ENCODE measurements around the gene GCC2.
"Not testable (repeated sequence)": the region's sequence is repeated elsewhere in the genome, so short reads cannot be mapped to it uniquely, and the experiment has no call there.

The GCC2 gene

DNA sequence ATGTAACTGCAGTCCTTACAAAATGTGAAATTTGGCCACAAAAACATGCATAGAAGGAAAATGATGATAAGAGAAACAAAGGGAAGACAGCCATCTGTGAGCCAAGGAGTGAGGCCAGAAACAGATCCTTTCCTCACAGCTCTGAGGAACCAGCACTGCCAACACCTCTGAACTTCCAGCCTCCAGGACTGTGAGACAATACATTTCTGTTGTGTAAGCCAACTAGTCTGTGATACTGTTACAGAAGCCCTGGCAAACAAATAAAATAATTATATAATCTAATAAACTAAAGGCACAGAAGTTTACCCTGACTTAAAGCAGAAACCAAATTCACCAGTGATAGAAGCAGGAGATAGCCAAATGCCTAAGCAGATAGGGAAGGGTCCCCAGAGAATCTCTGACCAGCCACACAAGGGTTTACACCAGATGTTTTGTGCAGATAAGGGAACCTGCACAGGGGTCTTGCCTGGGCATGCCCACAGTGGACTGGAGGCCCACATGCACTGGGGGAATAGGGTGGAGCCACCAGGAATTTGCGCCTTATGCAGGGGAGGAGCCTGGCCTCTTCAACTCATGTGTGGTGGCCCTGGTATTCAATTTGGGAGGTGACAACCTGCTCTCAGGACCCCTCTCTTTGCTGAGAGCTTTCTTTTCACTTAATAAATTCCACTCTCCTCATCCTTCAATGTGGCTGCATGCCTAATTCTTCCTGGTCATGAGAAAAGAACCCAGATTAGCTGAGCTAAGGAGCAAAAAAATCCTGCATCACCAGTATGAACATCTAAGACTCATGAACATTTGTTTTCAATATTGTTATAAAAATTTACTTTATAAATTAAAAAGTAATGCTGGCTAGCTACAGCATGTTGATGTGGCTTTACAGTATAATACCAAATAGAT is 3.8 kb upstream of the GCC2 start:
- DNase-seq (ENCODE audit: low read depth in 2 of 2) = no peak

DNA sequence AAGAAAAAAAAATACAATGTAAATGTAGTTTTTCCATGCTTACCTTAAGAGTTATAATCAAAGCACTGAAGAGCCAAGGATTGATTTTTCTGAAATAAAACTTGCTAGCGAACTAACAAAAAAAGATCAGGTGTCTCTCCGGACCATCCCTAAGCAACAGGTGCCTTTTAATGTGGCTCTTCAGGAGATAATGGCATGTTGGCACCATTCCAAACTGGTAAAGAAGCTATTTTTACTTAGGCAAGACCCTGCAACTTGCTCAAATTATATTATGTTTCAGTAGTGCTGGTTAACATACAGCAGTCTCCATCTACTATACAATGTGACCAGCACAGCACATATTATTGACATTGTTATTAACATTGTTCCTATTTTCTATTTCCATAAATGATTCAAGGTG is 2.3 kb upstream of the GCC2 start:
- DNase-seq (ENCODE audit: low read depth in 2 of 2) = no peak

- no peak for DNase-seq (ENCODE audit: low read depth in 2 of 2)
These were observed 894 bp upstream of the GCC2 start for GRCh38 chr2:108447947-108448677.

- DNase-seq (ENCODE audit: low read depth in 2 of 2) = no peak
These were observed 564 bp downstream of the GCC2 start for GRCh38 chr2:108449410-108450130.

- DNase-seq (ENCODE audit: low read depth in 2 of 2) = no peak
These were observed 1.9 kb downstream of the GCC2 start for GRCh38 chr2:108450863-108451262.

DNA sequence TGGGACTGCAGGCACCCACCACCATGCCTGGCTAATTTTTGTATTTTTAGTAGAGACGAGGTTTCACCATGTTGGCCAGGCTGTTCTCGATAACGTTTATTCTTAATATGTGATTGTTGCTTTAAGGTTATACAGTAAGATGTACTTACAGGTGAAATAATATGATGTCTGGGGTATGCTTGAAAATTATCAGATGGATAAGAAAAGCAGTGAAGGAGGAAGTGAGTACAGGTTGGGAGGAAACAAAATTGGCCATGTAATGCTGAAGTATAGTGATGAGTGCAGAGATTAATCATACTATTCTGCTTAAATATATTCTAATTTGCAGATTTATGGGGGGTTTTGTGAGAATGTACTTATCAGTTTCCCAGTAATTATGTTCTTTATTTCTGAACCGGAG is 3.0 kb downstream of the GCC2 start:
- no peak for DNase-seq (ENCODE audit: low read depth in 2 of 2)

DNA sequence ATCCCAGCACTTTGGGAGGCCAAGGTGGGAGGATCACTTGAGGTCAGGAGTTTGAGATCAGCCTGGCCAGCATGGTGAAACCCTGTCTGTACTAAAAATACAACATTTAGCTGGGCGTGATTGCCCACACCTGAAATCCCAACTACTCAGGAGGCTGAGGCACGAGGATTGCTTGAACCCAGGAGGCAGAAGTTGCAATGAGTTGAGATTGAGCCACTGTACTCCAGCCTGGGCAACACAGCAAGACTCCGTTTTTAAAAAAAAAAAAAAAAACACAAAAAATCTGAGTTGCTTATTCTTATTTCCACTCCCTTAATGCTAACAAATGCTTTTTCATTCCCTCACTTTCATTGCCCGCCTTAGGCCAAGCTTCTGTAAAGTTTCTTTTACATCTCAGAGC is 4.5 kb downstream of the GCC2 start:
- not testable (repeated sequence) for DNase-seq (ENCODE audit: low read depth in 2 of 2)

GRCh38 chr2:108454440-108454839 is 5.4 kb downstream of the GCC2 start:
- DNase-seq (ENCODE audit: low read depth in 2 of 2) = no peak

DNA sequence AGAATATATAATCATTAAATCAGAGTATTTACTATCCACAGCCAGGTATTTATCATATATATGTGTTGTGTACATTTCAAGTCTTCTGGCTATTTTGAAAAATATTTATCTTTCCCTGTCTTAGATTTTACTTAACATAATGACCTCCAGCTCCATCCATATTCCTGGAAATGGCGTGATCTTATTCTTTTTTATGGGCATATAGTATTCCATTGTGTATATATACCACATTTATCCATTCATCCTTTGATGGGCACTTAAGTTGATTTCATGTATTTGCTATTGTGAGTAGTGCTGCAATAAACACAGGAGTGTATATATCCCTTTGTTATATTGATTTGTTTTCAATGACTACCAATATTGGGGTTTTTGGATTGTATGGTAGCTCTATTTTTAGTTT is 6.6 kb downstream of the GCC2 start:
- DNase-seq (ENCODE audit: low read depth in 2 of 2) = no peak

DNA sequence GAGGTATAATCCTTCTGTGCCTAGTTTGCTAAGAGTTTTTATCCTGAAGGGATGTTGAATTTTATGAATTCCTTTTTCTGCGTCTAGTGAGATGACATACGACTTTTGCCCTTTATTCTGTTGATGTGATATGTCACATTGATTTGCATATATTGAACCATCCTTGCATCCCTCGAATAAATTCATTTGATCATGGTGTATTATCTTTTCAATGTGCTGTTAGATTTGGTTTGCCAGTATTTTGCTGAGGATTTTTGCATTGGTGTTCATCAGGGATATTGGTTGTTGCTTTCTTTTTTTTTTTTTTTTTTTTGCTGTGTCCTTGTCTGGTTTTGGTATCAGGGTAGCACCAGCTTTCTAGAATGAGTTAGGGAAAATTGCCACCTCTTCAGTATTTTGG is 9.1 kb downstream of the GCC2 start:
- DNase-seq (ENCODE audit: low read depth in 2 of 2) = no peak

- no peak for DNase-seq (ENCODE audit: low read depth in 2 of 2)
These were observed 10.4 kb downstream of the GCC2 start for GRCh38 chr2:108459441-108459840.

GRCh38 chr2:108460345-108461037 is 11.5 kb downstream of the GCC2 start:
- no peak for DNase-seq (ENCODE audit: low read depth in 2 of 2)

- DNase-seq (ENCODE audit: low read depth in 2 of 2) = no peak
These were observed 28.1 kb downstream of the GCC2 start for GRCh38 chr2:108477099-108477498.

DNA sequence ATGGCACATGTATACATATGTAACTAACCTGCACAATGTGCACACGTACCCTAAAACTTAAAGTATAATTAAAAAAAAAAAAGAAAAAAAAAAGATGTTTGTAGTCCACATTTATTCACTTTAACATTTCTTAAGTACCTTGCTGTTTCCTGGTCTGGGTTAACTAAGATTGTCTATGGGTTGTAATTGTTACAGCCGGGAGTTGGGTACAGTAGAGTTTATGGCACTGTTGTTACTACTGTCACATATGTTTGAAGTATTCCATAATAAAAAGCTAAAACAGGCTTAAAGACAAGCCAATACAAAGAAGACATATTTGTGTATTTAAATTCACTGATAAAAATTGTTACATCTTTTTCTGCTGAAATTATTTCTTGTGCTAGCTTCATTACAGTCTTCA is 36.2 kb downstream of the GCC2 start:
- no peak for DNase-seq (ENCODE audit: low read depth in 2 of 2)

- DNase-seq (ENCODE audit: low read depth in 2 of 2) = no peak
These were observed 41.6 kb downstream of the GCC2 start for GRCh38 chr2:108490506-108491122.

DNA sequence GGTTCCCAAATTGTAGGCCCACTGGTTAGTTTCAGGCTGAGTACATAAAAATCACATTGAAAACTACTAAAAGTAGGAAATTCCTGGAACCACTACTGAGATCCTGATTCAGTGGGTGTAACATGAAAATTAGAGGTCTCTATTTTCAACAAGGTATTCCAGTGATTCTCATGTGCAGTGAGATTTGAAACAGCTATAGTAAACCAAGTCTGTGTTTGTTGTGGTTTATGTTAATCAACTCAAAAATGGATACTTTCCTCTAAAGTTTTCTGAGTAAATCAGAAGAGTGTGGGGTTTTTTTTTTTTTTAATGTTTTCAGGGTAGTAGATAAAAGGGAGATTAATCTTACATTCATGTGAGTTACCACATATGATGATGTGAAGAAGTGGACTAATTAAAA is 42.8 kb downstream of the GCC2 start:
- no peak for DNase-seq (ENCODE audit: low read depth in 2 of 2)

GRCh38 chr2:108492364-108492763 is 43.4 kb downstream of the GCC2 start:
- no peak for DNase-seq (ENCODE audit: low read depth in 2 of 2)

GRCh38 chr2:108496167-108496566 is 47.2 kb downstream of the GCC2 start:
- not testable (repeated sequence) for DNase-seq (ENCODE audit: low read depth in 2 of 2)

DNA sequence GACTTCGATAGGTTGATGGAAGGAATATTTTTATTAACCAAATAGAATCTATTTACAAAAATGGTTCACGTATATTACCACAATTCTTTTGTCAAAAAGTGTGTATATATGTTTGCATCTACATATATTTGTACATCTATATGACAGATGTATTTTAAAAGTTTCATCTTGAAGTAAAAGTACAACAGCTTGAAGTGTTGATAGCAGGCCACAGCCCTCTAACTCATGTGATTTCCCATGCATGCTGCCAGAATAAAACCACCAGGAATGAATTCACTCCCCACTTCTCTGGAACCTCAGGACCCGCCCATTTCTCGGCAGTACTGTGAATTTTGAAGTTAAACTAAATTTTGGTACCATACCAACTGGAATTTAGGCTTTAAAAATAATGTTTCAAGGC is 58.6 kb downstream of the GCC2 start:
- DNase-seq (ENCODE audit: low read depth in 2 of 2) = not testable (repeated sequence)

DNA sequence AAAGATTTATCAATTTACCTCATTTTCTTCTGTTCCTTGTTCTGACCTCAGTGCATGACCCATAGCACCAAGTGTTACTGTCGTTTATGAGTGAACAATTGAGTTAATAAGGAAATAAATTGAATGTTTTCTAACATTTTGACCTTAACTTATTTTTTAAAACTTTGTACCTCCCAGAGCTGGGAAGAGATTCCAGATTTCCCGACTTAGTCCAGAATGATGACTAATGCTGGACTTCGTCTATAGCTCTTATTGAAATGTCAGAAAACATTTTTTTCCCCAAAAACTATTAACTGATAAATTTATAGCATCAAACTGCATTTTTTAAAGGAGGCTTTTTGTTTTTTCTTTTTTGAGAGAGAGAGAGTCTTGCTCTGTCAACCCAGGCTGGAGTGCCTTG is 63.4 kb downstream of the GCC2 start:
- not testable (repeated sequence) for DNase-seq (ENCODE audit: low read depth in 2 of 2)

- DNase-seq (ENCODE audit: low read depth in 2 of 2) = not testable (repeated sequence)
These were observed 65.5 kb downstream of the GCC2 start for GRCh38 chr2:108514478-108514877.

Measured in activated CD4-positive, alpha-beta T cell treated with anti-CD3 and anti-CD28 coated beads for 24 hours (primary cell).